Fibroblast of lung (primary cell): ENCODE measurements around the gene BSND. TPM values are rescaled to one million over a fixed set of nuclear protein-coding genes. Genes with fewer than 3 reads are reported as not detected.

ENCODE experiments used
- DNase-seq, 2 donors: peaks; one replicate each; pipeline versions ENCODE4 v3.0.0 to v3.0.0-alpha.2; 2010; ENCODE audit warnings: low read depth in 2 of 2
- H2AFZ ChIP-seq: 2 replicates; pipeline ENCODE4 v1.5.1; 2012; ENCODE audit warnings: low read length, control low read depth, inconsistent platforms
- H3K27ac ChIP-seq: 2 replicates; pipeline ENCODE4 v1.5.1; 2011; ENCODE audit warnings: low read length, control low read depth; ENCODE audit not compliant: insufficient read depth
- H3K27me3 ChIP-seq: 2 replicates; pipeline ENCODE4 v1.5.1; 2011; ENCODE audit warnings: mild to moderate bottlenecking, low read length; ENCODE audit not compliant: control insufficient read depth, insufficient read depth
- H3K36me3 ChIP-seq: 2 replicates; pipeline ENCODE4 v1.5.1; 2011; ENCODE audit warnings: low read length; ENCODE audit not compliant: control insufficient read depth, insufficient read depth
- H3K4me1 ChIP-seq: 2 replicates; pipeline ENCODE4 v1.5.1; 2011; ENCODE audit warnings: low read length; ENCODE audit not compliant: control insufficient read depth, insufficient read depth; ENCODE audit errors: extremely low read depth
- H3K4me2 ChIP-seq: 2 replicates; pipeline ENCODE4 v1.5.1; 2011; ENCODE audit warnings: low read length, control low read depth; ENCODE audit not compliant: insufficient read depth; ENCODE audit errors: extremely low read depth
- H3K4me3 ChIP-seq, 4 experiments: fragments of 200-600 bp in 1 of 4; sonication (generic) in 1 of 4; replicated peaks in 1 of 4; 2 replicates each; pipeline ENCODE4 v1.5.1; 2011 to 2016; ENCODE audit warnings: low read length in 4 of 4, low read depth in 3 of 4, mild to moderate bottlenecking in 3 of 4, control low read depth in 2 of 4, inconsistent platforms in 1 of 4, mixed read lengths in 1 of 4; ENCODE audit not compliant: insufficient read depth in 1 of 4; ENCODE audit errors: control extremely low read depth in 1 of 4
- H3K79me2 ChIP-seq: 2 replicates; pipeline ENCODE4 v1.5.1; 2012; ENCODE audit warnings: mild to moderate bottlenecking, low read length, inconsistent platforms; ENCODE audit not compliant: control insufficient read depth, insufficient read depth
- H3K9ac ChIP-seq: 2 replicates; pipeline ENCODE4 v1.5.1; 2011; ENCODE audit warnings: mild to moderate bottlenecking, low read length, control low read depth; ENCODE audit not compliant: insufficient read depth
- H3K9me3 ChIP-seq: 2 replicates; pipeline ENCODE4 v1.5.1; 2012; ENCODE audit warnings: low read depth, low read length; ENCODE audit not compliant: control insufficient read depth, insufficient read depth
- H4K20me1 ChIP-seq: 2 replicates; pipeline ENCODE4 v1.5.1; 2011; ENCODE audit warnings: low read length; ENCODE audit not compliant: control insufficient read depth, insufficient read depth; ENCODE audit errors: extremely low read depth
- EZH2 ChIP-seq: IDR thresholded peaks from 2 replicates; pipeline ENCODE4 v1.5.1; 2012; ENCODE audit warnings: low read length, control low read depth, mild to moderate bottlenecking; ENCODE audit errors: missing control alignments
- polyA plus RNA-seq, 2 donors: library from polyadenylated mRNA; depleted of rRNA in 1 of 2; stranded (reverse) in 1 of 2; unstranded in 1 of 2; fragments of >200 nt; gene quantifications; 2 replicates each; pipeline ENCODE4 v1.2.1, GENCODE V29; 2011 to 2012; ENCODE audit warnings: missing spikeins in 1 of 2
- total RNA-seq: library from RNA; depleted of rRNA; stranded (reverse); fragments of >200 nt; gene quantifications from 2 replicates; pipeline ENCODE4 v1.2.1, GENCODE V29; 2014
- TF ChIP-seq, protein P1 (sequence below), 2 donors: IDR thresholded peaks in 1 of 2; conservative IDR thresholded peaks in 1 of 2; 1 replicate in 1 of 2; 2 replicates in 1 of 2; pipeline ENCODE4 v1.5.1; 2011 to 2012; ENCODE audit warnings: low read length in 2 of 2, control low read depth in 1 of 2, inconsistent platforms in 1 of 2, low read depth in 1 of 2, mild to moderate bottlenecking in 1 of 2

The BSND gene
- total and polyA plus RNA-seq, 2 donors (not counting 1 experiment from before 2014, with no cell fraction given), result not detected

DNA sequence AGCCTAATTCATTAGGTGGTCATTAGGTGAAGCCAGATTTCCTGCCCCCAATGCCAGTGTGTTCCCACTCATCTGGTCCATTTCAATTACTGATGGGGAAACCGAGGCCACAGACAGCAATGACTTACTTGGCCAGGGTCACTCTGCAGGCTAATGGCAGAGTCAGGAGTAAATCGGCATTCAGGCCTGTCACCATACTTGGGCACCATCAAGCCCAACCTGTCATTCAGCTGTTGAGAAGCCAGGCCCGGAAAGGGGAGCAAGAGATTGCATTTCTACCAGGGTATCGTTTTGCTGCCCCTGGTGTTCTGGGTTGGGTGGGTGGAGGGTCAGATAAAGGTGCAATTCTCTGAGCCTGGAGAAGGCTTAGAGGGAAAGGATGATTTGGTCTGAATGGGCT, 26.3 kb upstream of the BSND start:
- Histone ChIP-seq H3K36me3 (no peaks in the 10 kb centered on the region), H2AFZ (no peak overlapping the region), H4K20me1 (no peaks in the 10 kb centered on the region), H3K4me1 (no peaks in the 10 kb centered on the region), H3K9me3 (no peaks in the 10 kb centered on the region), H3K4me2 (no peak overlapping the region), H3K79me2 (no peaks in the 10 kb centered on the region), H3K4me3 (no peak overlapping the region), H3K27me3 (no peaks in the 10 kb centered on the region), H3K9ac (no peak overlapping the region), H3K27ac (no peak overlapping the region)
- no peak for DNase-seq
- TF ChIP-seq, protein P1, sequence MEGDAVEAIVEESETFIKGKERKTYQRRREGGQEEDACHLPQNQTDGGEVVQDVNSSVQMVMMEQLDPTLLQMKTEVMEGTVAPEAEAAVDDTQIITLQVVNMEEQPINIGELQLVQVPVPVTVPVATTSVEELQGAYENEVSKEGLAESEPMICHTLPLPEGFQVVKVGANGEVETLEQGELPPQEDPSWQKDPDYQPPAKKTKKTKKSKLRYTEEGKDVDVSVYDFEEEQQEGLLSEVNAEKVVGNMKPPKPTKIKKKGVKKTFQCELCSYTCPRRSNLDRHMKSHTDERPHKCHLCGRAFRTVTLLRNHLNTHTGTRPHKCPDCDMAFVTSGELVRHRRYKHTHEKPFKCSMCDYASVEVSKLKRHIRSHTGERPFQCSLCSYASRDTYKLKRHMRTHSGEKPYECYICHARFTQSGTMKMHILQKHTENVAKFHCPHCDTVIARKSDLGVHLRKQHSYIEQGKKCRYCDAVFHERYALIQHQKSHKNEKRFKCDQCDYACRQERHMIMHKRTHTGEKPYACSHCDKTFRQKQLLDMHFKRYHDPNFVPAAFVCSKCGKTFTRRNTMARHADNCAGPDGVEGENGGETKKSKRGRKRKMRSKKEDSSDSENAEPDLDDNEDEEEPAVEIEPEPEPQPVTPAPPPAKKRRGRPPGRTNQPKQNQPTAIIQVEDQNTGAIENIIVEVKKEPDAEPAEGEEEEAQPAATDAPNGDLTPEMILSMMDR (conservative IDR thresholded peaks at IDR 0.05 in 1 of 2, IDR thresholded peaks at IDR 0.05 in 1 of 2; ENCODE audit: low read depth in 1 of 2, low read length in 2 of 2), result no peak
- no peak for TF ChIP-seq EZH2

DNA sequence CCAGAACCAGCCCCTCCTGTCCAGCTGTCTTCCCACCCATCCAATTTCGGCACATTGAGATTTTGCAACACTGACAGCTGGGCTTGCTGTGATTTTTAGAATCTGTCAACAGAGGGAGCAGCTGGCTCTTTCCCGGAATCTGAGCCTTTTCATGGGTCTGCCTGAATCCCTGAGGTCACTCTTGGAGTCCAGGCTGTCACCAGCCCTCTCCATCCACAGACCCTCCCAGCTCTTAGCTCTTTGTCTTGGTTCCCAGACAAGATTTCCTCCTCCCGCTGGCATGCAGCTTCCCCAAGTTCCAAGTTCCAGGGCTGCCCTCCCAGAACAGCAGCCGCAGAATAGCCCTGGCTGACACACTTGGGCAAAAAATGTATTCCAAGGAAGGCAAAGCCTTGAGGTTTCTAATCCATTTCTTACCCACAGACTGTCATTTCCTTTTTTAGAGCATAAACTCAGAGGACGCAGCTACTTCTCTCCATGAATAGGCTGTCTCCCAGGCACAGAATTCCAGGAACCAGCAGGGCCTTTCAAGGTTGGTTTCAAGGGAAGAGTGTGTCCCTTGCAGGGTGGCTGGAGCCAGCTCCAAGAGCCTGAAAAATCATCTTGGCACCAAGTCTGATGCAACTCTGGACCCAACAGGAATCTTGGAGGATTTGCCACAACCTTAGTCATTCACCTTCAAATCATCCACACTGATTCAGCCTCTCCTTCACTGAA, 25.4 kb upstream of the BSND start:
- Histone ChIP-seq H3K9ac (no peak overlapping the region), H3K27ac (no peak overlapping the region)

GRCh38 chr1:54975356-54976108, 23.2 kb upstream of the BSND start:
- Histone ChIP-seq H3K4me1 (no peaks in the 10 kb centered on the region), H2AFZ (no peak overlapping the region), H4K20me1 (no peaks in the 10 kb centered on the region), H3K27me3 (peaks cover 12% of the 10 kb centered on the region), H3K4me2 (no peak overlapping the region), H3K4me3 (no peak overlapping the region), H3K27ac (no peak overlapping the region), H3K79me2 (no peaks in the 10 kb centered on the region), H3K9me3 (no peaks in the 10 kb centered on the region), H3K36me3 (no peaks in the 10 kb centered on the region), H3K9ac (no peak overlapping the region)
- DNase-seq, result no peak
- TF ChIP-seq, protein P1 (conservative IDR thresholded peaks at IDR 0.05 in 1 of 2, IDR thresholded peaks at IDR 0.05 in 1 of 2; ENCODE audit: low read depth in 1 of 2, low read length in 2 of 2), result no peak
- TF ChIP-seq EZH2, result no peak

More for the DNA sequence above, 25.4 kb upstream of the BSND start:
- H2AFZ ChIP-seq, result peak overlapping the region; percentile 19
- no peaks in the 10 kb centered on the region for H3K9me3 ChIP-seq
- H3K4me3 ChIP-seq, result no peak overlapping the region
- TF ChIP-seq, protein P1 (conservative IDR thresholded peaks at IDR 0.05 in 1 of 2, IDR thresholded peaks at IDR 0.05 in 1 of 2; ENCODE audit: low read depth in 1 of 2, low read length in 2 of 2), result peak; percentile 67
- TF ChIP-seq EZH2, result no peak
- no peaks in the 10 kb centered on the region for H3K4me1 ChIP-seq
- H3K36me3 ChIP-seq, result no peaks in the 10 kb centered on the region
- no peaks in the 10 kb centered on the region for H4K20me1 ChIP-seq
- H3K4me2 ChIP-seq, result no peak overlapping the region
- peaks cover under 1% of the 10 kb centered on the region for H3K27me3 ChIP-seq
- H3K79me2 ChIP-seq, result no peaks in the 10 kb centered on the region
- DNase-seq, result peak; percentile 59 to 63
